Measurements from ENCODE around the gene STX8. TPM values are rescaled to one million over a fixed set of nuclear protein-coding genes. Genes with fewer than 3 reads are reported as not detected.

STX8 gene
- total RNA-seq, 1 experiment from 2014 or later = 50.3 TPM

DNA sequence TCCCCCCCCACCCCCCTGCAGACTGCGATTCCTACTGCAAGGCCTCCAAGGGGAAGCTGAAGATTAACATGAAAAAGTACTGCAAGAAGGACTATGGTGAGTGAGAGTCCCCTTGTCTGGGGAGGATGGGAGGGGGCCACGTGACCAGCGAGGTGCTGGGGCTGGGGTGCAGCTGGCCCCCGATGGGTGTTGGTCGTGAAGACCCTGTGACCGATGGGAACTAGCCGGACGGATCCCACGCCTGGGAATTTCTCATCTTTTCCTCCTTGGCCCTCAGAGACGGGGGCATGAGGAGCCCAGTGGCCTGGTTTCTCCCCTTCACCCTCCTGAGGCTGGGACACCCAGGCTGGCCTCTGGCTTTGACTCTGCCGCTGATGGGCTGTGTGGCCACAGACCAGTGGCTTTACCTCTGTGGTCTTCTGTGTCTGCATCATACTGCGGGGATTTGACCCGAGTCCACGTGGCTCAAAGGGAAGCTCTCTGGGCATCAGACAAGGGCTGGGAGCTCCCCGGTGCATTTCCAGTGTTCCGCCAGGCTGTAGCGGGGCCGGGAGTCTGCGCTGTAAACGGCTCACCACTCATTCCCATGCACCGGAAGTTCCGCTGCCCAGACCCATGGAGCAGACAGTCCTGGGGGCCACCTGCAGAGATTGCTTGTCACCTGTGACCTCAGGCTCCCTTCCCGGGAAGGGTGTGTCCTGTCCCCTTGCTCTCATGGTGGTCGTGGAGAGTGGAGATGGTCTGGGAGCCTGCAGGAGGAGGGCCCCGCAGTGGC lies 354.3 kb downstream of the STX8 start:
- H3K27me3 ChIP-seq (ENCODE audit: control insufficient read depth, insufficient read depth, low read length) = no peaks in the 10 kb centered on the region
- CTCF ChIA-PET = no interaction called here
- H3K4me3 ChIP-seq (ENCODE audit: low read depth in 2 of 2, low read length in 2 of 2) = no peak overlapping the region
- no peaks in the 10 kb centered on the region for H3K4me1 ChIP-seq (ENCODE audit: control insufficient read depth, insufficient read depth, low read length)
- H3K9me3 ChIP-seq (ENCODE audit: control insufficient read depth, insufficient read depth, low read depth, low read length) = no peaks in the 10 kb centered on the region
- H3K27ac ChIP-seq (ENCODE audit: low read length) = no peak overlapping the region
- in situ Hi-C loops (cut with HindIII; ENCODE audit: low pct_unique_long_range_greater_than_20kb, low sequenced_read_pairs) (no loop called here), intact Hi-C loops (cut with micrococcal nuclease; ENCODE audit: unreplicated experiment) (no loop called here)
- no TSS peak for BruUV-seq (replicated peaks)
- TF ChIP-seq, protein P1, sequence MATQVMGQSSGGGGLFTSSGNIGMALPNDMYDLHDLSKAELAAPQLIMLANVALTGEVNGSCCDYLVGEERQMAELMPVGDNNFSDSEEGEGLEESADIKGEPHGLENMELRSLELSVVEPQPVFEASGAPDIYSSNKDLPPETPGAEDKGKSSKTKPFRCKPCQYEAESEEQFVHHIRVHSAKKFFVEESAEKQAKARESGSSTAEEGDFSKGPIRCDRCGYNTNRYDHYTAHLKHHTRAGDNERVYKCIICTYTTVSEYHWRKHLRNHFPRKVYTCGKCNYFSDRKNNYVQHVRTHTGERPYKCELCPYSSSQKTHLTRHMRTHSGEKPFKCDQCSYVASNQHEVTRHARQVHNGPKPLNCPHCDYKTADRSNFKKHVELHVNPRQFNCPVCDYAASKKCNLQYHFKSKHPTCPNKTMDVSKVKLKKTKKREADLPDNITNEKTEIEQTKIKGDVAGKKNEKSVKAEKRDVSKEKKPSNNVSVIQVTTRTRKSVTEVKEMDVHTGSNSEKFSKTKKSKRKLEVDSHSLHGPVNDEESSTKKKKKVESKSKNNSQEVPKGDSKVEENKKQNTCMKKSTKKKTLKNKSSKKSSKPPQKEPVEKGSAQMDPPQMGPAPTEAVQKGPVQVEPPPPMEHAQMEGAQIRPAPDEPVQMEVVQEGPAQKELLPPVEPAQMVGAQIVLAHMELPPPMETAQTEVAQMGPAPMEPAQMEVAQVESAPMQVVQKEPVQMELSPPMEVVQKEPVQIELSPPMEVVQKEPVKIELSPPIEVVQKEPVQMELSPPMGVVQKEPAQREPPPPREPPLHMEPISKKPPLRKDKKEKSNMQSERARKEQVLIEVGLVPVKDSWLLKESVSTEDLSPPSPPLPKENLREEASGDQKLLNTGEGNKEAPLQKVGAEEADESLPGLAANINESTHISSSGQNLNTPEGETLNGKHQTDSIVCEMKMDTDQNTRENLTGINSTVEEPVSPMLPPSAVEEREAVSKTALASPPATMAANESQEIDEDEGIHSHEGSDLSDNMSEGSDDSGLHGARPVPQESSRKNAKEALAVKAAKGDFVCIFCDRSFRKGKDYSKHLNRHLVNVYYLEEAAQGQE (IDR thresholded peaks at IDR 0.05; ENCODE audit: insufficient read depth in 1 of 2, low read depth in 2 of 2, low read length in 1 of 2) = no peak
- TF ChIP-seq TCF7L2 (IDR thresholded peaks at IDR 0.05; ENCODE audit: low read depth, low read length) (no peak), POLR2AphosphoS5 (IDR thresholded peaks at IDR 0.05; ENCODE audit: low read depth, low read length) (no peak), SIN3A (IDR thresholded peaks at IDR 0.05; ENCODE audit: borderline replicate concordance, insufficient read depth, low read depth, low read length) (no peak)
- TF ChIP-seq, protein P2, sequence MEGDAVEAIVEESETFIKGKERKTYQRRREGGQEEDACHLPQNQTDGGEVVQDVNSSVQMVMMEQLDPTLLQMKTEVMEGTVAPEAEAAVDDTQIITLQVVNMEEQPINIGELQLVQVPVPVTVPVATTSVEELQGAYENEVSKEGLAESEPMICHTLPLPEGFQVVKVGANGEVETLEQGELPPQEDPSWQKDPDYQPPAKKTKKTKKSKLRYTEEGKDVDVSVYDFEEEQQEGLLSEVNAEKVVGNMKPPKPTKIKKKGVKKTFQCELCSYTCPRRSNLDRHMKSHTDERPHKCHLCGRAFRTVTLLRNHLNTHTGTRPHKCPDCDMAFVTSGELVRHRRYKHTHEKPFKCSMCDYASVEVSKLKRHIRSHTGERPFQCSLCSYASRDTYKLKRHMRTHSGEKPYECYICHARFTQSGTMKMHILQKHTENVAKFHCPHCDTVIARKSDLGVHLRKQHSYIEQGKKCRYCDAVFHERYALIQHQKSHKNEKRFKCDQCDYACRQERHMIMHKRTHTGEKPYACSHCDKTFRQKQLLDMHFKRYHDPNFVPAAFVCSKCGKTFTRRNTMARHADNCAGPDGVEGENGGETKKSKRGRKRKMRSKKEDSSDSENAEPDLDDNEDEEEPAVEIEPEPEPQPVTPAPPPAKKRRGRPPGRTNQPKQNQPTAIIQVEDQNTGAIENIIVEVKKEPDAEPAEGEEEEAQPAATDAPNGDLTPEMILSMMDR (IDR thresholded peaks at IDR 0.05) = no peak
- no peak for DNase-seq (ENCODE audit: low read depth, low spot score)
- POLR2A ChIA-PET = no interaction called here
- no peak for ATAC-seq
- H3K36me3 ChIP-seq (ENCODE audit: control insufficient read depth, insufficient read depth, low read length) = no peaks in the 10 kb centered on the region

DNA sequence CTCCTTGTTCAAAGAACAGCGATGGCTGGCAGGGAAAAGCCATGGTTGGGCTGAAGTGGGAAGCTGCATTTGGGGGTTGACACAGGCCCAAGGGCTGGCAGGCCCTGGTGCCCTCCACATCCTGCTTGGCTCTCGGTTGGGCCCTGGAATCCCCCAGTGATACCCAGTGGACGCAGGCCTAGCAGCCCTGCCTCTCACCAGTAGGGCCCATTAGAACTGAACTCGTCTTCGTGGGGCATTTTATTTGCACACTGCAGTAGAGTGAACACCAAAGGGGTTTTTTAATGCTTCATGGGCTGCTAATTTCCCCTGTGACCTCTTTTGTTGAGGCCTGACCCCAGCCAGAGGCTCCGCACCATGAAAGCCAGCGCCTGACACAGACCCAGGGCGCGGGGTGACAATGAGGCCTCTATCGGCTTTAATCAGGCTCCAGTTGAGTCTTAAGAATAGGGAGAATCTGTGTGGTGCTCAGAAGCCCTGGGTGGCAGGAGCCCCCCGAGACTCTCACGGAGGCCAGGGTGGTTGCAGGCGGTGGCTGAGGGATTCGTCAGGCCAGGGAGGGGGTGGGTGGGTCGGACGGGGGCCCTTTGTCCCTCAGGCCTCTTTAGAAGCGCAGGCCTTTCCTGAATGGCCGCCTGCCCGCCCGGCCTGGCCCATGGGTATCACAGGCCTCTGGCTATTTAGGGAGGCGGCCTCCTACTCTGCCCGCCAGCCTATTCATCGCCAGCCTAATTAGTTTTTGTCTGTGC lies 355.0 kb downstream of the STX8 start:
- Histone ChIP-seq H3K4me1 (ENCODE audit: control insufficient read depth, insufficient read depth, low read length) (no peaks in the 10 kb centered on the region), H3K36me3 (ENCODE audit: control insufficient read depth, insufficient read depth, low read length) (no peaks in the 10 kb centered on the region), H3K27me3 (ENCODE audit: control insufficient read depth, insufficient read depth, low read length) (no peaks in the 10 kb centered on the region), H3K9me3 (ENCODE audit: control insufficient read depth, insufficient read depth, low read depth, low read length) (no peaks in the 10 kb centered on the region), H3K4me3 (ENCODE audit: low read depth in 2 of 2, low read length in 2 of 2) (no peak overlapping the region), H3K27ac (ENCODE audit: low read length) (no peak overlapping the region)
- ChIA-PET CTCF (no interaction called here), POLR2A (no interaction called here)
- in situ Hi-C loops (cut with HindIII; ENCODE audit: low pct_unique_long_range_greater_than_20kb, low sequenced_read_pairs) (no loop called here), intact Hi-C loops (cut with micrococcal nuclease; ENCODE audit: unreplicated experiment) (no loop called here)
- no peak for DNase-seq (ENCODE audit: low read depth, low spot score)
- BruUV-seq (replicated peaks) = no TSS peak
- no peak for TF ChIP-seq TCF7L2 (IDR thresholded peaks at IDR 0.05; ENCODE audit: low read depth, low read length)
- TF ChIP-seq, protein P1 (IDR thresholded peaks at IDR 0.05; ENCODE audit: insufficient read depth in 1 of 2, low read depth in 2 of 2, low read length in 1 of 2) = no peak
- no peak for TF ChIP-seq SIN3A (IDR thresholded peaks at IDR 0.05; ENCODE audit: borderline replicate concordance, insufficient read depth, low read depth, low read length)
- TF ChIP-seq POLR2AphosphoS5 (IDR thresholded peaks at IDR 0.05; ENCODE audit: low read depth, low read length) = no peak
- TF ChIP-seq, protein P2 (IDR thresholded peaks at IDR 0.05) = no peak
- no peak for ATAC-seq
